ENCODE data around the gene TP53I13. TPM values are rescaled to one million over a fixed set of nuclear protein-coding genes. Genes with fewer than 3 reads are reported as not detected.
A peak's percentile ranks its signal among the peaks of the same experiment; 100 is the strongest.

The TP53I13 gene
- total and polyA plus RNA-seq, 2 of the 13 experiments (the other 11 are each of a cell fraction or from before 2014, with no cell fraction given): 16.9 to 25.7 TPM

DNA sequence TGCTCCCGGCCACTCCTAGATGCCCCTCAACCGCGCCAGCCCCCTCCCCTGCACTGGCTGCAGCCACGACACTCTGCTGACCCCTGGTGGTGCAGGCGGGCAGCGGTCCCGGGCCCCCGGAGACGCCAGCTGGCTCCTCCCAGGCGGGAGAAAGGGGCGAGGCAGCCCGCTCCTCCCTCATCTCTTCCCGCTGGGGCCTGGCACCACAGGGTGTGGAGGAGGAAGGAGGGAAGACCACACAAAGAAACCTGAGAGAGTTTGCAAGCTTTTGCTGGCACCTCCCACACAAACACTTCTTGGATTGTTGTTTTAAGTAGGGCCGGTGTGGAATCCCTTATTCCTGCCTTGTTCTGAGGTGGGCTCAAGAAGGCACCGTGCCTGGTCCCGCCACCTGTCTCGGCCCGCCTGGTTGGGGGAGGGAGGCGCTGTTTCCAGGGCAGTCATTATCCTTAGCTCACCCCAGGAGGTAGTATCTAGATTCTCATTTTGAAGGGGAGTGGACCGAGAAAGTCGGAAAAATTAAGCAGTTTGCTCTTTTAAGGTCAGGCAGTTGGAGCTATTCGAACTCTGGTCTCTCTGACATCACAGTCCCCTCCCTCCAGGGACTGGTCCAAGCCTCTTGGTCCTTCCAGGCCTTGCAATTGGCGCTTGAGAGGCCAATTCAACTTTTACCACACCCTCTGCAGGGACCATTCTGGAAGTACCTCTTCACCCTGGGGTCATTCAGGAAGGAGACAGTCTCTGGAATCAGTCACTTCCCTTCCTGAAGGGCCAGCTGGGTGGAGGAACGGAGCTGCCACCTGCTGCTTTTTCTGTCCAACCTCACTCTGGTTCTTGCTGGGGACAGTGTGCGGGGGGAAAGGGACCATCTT is 23.5 kb downstream of the TP53I13 start (continued):
- TF ChIP-seq, protein P1, sequence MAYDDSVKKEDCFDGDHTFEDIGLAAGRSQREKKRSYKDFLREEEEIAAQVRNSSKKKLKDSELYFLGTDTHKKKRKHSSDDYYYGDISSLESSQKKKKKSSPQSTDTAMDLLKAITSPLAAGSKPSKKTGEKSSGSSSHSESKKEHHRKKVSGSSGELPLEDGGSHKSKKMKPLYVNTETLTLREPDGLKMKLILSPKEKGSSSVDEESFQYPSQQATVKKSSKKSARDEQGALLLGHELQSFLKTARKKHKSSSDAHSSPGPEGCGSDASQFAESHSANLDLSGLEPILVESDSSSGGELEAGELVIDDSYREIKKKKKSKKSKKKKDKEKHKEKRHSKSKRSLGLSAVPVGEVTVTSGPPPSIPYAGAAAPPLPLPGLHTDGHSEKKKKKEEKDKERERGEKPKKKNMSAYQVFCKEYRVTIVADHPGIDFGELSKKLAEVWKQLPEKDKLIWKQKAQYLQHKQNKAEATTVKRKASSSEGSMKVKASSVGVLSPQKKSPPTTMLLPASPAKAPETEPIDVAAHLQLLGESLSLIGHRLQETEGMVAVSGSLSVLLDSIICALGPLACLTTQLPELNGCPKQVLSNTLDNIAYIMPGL (CRISPR knock-in tag; IDR thresholded peaks at IDR 0.05; ENCODE audit: borderline replicate concordance in 1 of 2, low read depth in 1 of 2): peak; percentile 88 to 92; a peak in 3 of 4 replicates
- TF ChIP-seq MED13 (CRISPR knock-in tag; IDR thresholded peaks at IDR 0.05): no peak; the same call in 1 of the 2 replicates
- TF ChIP-seq TRIM24 (CRISPR knock-in tag; IDR thresholded peaks at IDR 0.05): no peak
- no peak for TF ChIP-seq ZNF746 (CRISPR knock-in tag; IDR thresholded peaks at IDR 0.05)
- TF ChIP-seq CENPT (CRISPR knock-in tag; IDR thresholded peaks at IDR 0.05; ENCODE audit: low read depth): no peak
- no peak for TF ChIP-seq LCORL (IDR thresholded peaks at IDR 0.05)
- peak; percentile 76; the same call in 1 of the 2 replicates for TF ChIP-seq LCORL (CRISPR knock-in tag; IDR thresholded peaks at IDR 0.05)
- TF ChIP-seq, protein P2, sequence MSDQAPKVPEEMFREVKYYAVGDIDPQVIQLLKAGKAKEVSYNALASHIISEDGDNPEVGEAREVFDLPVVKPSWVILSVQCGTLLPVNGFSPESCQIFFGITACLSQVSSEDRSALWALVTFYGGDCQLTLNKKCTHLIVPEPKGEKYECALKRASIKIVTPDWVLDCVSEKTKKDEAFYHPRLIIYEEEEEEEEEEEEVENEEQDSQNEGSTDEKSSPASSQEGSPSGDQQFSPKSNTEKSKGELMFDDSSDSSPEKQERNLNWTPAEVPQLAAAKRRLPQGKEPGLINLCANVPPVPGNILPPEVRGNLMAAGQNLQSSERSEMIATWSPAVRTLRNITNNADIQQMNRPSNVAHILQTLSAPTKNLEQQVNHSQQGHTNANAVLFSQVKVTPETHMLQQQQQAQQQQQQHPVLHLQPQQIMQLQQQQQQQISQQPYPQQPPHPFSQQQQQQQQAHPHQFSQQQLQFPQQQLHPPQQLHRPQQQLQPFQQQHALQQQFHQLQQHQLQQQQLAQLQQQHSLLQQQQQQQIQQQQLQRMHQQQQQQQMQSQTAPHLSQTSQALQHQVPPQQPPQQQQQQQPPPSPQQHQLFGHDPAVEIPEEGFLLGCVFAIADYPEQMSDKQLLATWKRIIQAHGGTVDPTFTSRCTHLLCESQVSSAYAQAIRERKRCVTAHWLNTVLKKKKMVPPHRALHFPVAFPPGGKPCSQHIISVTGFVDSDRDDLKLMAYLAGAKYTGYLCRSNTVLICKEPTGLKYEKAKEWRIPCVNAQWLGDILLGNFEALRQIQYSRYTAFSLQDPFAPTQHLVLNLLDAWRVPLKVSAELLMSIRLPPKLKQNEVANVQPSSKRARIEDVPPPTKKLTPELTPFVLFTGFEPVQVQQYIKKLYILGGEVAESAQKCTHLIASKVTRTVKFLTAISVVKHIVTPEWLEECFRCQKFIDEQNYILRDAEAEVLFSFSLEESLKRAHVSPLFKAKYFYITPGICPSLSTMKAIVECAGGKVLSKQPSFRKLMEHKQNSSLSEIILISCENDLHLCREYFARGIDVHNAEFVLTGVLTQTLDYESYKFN (CRISPR knock-in tag; conservative IDR thresholded peaks at IDR 0.05): peak; percentile 43
- TF ChIP-seq ZBTB1 (CRISPR knock-in tag; IDR thresholded peaks at IDR 0.05; ENCODE audit: borderline replicate concordance): no peak
- TF ChIP-seq, protein P3, sequence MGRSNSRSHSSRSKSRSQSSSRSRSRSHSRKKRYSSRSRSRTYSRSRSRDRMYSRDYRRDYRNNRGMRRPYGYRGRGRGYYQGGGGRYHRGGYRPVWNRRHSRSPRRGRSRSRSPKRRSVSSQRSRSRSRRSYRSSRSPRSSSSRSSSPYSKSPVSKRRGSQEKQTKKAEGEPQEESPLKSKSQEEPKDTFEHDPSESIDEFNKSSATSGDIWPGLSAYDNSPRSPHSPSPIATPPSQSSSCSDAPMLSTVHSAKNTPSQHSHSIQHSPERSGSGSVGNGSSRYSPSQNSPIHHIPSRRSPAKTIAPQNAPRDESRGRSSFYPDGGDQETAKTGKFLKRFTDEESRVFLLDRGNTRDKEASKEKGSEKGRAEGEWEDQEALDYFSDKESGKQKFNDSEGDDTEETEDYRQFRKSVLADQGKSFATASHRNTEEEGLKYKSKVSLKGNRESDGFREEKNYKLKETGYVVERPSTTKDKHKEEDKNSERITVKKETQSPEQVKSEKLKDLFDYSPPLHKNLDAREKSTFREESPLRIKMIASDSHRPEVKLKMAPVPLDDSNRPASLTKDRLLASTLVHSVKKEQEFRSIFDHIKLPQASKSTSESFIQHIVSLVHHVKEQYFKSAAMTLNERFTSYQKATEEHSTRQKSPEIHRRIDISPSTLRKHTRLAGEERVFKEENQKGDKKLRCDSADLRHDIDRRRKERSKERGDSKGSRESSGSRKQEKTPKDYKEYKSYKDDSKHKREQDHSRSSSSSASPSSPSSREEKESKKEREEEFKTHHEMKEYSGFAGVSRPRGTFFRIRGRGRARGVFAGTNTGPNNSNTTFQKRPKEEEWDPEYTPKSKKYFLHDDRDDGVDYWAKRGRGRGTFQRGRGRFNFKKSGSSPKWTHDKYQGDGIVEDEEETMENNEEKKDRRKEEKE (IDR thresholded peaks at IDR 0.05): no peak
- TF ChIP-seq SP5 (CRISPR knock-in tag; IDR thresholded peaks at IDR 0.05; ENCODE audit: borderline replicate concordance, low read depth): peak; percentile 75
- TF ChIP-seq HOXA9 (CRISPR knock-in tag; IDR thresholded peaks at IDR 0.05; ENCODE audit: borderline replicate concordance): no peak
- TF ChIP-seq ZFP62 (CRISPR knock-in tag; IDR thresholded peaks at IDR 0.05): no peak
- TF ChIP-seq MAZ (IDR thresholded peaks at IDR 0.05; ENCODE audit: borderline replicate concordance, low read depth, low read length): peak; percentile 98
- peak; percentile 86 for TF ChIP-seq MAZ (CRISPR knock-in tag; IDR thresholded peaks at IDR 0.05; ENCODE audit: low read depth)
- TF ChIP-seq, protein P4, sequence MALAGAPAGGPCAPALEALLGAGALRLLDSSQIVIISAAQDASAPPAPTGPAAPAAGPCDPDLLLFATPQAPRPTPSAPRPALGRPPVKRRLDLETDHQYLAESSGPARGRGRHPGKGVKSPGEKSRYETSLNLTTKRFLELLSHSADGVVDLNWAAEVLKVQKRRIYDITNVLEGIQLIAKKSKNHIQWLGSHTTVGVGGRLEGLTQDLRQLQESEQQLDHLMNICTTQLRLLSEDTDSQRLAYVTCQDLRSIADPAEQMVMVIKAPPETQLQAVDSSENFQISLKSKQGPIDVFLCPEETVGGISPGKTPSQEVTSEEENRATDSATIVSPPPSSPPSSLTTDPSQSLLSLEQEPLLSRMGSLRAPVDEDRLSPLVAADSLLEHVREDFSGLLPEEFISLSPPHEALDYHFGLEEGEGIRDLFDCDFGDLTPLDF (CRISPR knock-in tag; IDR thresholded peaks at IDR 0.05): no peak
- TF ChIP-seq, protein P5, sequence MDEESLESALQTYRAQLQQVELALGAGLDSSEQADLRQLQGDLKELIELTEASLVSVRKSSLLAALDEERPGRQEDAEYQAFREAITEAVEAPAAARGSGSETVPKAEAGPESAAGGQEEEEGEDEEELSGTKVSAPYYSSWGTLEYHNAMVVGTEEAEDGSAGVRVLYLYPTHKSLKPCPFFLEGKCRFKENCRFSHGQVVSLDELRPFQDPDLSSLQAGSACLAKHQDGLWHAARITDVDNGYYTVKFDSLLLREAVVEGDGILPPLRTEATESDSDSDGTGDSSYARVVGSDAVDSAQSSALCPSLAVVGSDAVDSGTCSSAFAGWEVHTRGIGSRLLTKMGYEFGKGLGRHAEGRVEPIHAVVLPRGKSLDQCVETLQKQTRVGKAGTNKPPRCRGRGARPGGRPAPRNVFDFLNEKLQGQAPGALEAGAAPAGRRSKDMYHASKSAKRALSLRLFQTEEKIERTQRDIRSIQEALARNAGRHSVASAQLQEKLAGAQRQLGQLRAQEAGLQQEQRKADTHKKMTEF (CRISPR knock-in tag; IDR thresholded peaks at IDR 0.05): no peak; the same call in 1 of the 2 replicates
- TF ChIP-seq KLF6 (CRISPR knock-in tag; IDR thresholded peaks at IDR 0.05): no peak

All from HepG2 (cell line).